ENCODE data around the gene SYT15B.
"Not testable (repeated sequence)": the region's sequence is repeated elsewhere in the genome, so short reads cannot be mapped to it uniquely, and the experiment has no call there.

The SYT15B gene

GRCh38 chr10:47730911-47731310, 32.5 kb downstream of the SYT15B start:
- not testable (repeated sequence) for DNase-seq (ENCODE audit: low read depth in 4 of 4, low spot score in 1 of 4)

- not testable (repeated sequence) for DNase-seq (ENCODE audit: low read depth in 4 of 4, low spot score in 1 of 4)
Measured at GRCh38 chr10:47725740-47726139, 37.7 kb downstream of the SYT15B start.

GRCh38 chr10:47725047-47725446, 38.3 kb downstream of the SYT15B start:
- not testable (repeated sequence) for DNase-seq (ENCODE audit: low read depth in 4 of 4, low spot score in 1 of 4)

GRCh38 chr10:47724119-47724518, 39.3 kb downstream of the SYT15B start:
- DNase-seq (ENCODE audit: low read depth in 4 of 4, low spot score in 1 of 4) = not testable (repeated sequence)

- DNase-seq (ENCODE audit: low read depth in 4 of 4, low spot score in 1 of 4) = not testable (repeated sequence)
Measured at GRCh38 chr10:47723362-47723761, 40.0 kb downstream of the SYT15B start.

- not testable (repeated sequence) for DNase-seq (ENCODE audit: low read depth in 4 of 4, low spot score in 1 of 4)
Measured at GRCh38 chr10:47717011-47717769, 46.2 kb downstream of the SYT15B start.
